ENCODE data around the gene NEB.

- TF ChIP-seq USF1 (IDR thresholded peaks at IDR 0.05) (no peak), EP300 (IDR thresholded peaks at IDR 0.05; ENCODE audit: borderline replicate concordance) (no peak), CEBPB (IDR thresholded peaks at IDR 0.05) (no peak), REST (IDR thresholded peaks at IDR 0.05; ENCODE audit: low read depth) (no peak), RAD21 (IDR thresholded peaks at IDR 0.05; ENCODE audit: low read depth) (no peak), TAF1 (IDR thresholded peaks at IDR 0.05; ENCODE audit: low read depth) (no peak), TEAD4 (IDR thresholded peaks at IDR 0.05) (no peak), NFIC (IDR thresholded peaks at IDR 0.05) (no peak), MAX (IDR thresholded peaks at IDR 0.05) (no peak), FOXM1 (IDR thresholded peaks at IDR 0.05; ENCODE audit: borderline replicate concordance, low read depth) (no peak), TCF12 (IDR thresholded peaks at IDR 0.05; ENCODE audit: low read depth) (no peak), YY1 (IDR thresholded peaks at IDR 0.05; ENCODE audit: low read depth) (no peak), EGR1 (IDR thresholded peaks at IDR 0.05) (no peak), ZBTB7A (IDR thresholded peaks at IDR 0.05; ENCODE audit: low read depth) (no peak)
These were observed 211.7 kb downstream of the NEB start for GRCh38 chr2:151522556-151522955.

Measured in Ishikawa (cell line).